A549 (cell line): Measurements from ENCODE around the gene CALML3. TPM values are rescaled to one million over a fixed set of nuclear protein-coding genes. Genes with fewer than 3 reads are reported as not detected.

Experiments used
- ATAC-seq, 2 experiments: fragments of 200-7000 bp in 1 of 2; fragments of >200 bp in 1 of 2; cut with Nextera tagmentation in 1 of 2; cut with Tn5 transposase in 1 of 2; 3 replicates each; pipeline versions ENCODE4 v1.8.0 to v1.9.1; 2018 to 2020; ENCODE audit warnings: mild to moderate bottlenecking in 1 of 2, moderate library complexity in 1 of 2
- CTCF ChIA-PET: fragments of 300-600 bp; sonication (Branson Sonifier 250); formaldehyde crosslinking; extraction: SDS; loops from one replicate; lab custom pipeline; 2021; ENCODE audit warnings: antibody characterized with exemption, inconsistent platforms; lab: Yijun Ruan, JAX
- POLR2A ChIA-PET: fragments of 350-600 bp; formaldehyde crosslinking; extraction: SDS; loops from one replicate; lab custom pipeline; 2021; ENCODE audit warnings: antibody characterized with exemption, inconsistent platforms; lab: Yijun Ruan, JAX
- DNase-seq, 2 experiments: peaks; one replicate each; pipeline versions ENCODE4 v3.0.0 to v3.0.0-alpha.2; 2011 to 2016; ENCODE audit warnings: low read depth in 1 of 2, low spot score in 1 of 2
- FAIRE-seq: peaks from 2 replicates; lab custom pipeline; 2011; peaks lifted over from hg19 to GRCh38; lab: Jason Lieb, UNC
- H3K27ac ChIP-seq, 2 experiments: fragments of >200 bp; sonication (Bioruptor Twin); formaldehyde crosslinking; 3 replicates each; pipeline ENCODE4 v1.5.1; 2016 to 2017
- H3K4me1 ChIP-seq: fragments of >200 bp; sonication (Bioruptor Twin); formaldehyde crosslinking; 3 replicates; pipeline ENCODE4 v1.6.1; 2016
- H3K4me2 ChIP-seq: fragments of >200 bp; sonication (Bioruptor Twin); formaldehyde crosslinking; 3 replicates; pipeline ENCODE4 v1.6.1; 2016
- H3K4me3 ChIP-seq: fragments of >200 bp; sonication (Bioruptor Twin); formaldehyde crosslinking; 3 replicates; pipeline ENCODE4 v1.5.1; 2016
- H3K9me3 ChIP-seq: fragments of >200 bp; sonication (Bioruptor Twin); formaldehyde crosslinking; 3 replicates; pipeline ENCODE4 v1.6.1; 2016
- ATOH8 ChIP-seq: fragments of 250-450 bp; sonication (Bioruptor Pico); IDR thresholded peaks from 2 replicates; pipeline ENCODE4 v1.5.0; 2020; ENCODE audit warnings: low read depth, mild to moderate bottlenecking, moderate library complexity
- CBX2 ChIP-seq: fragments of 200-600 bp; sonication (generic); IDR thresholded peaks from 2 replicates; pipeline ENCODE4 v1.6.1; 2016; ENCODE audit warnings: low read depth, mild to moderate bottlenecking, borderline replicate concordance
- EHF ChIP-seq: fragments of 250-450 bp; sonication (Bioruptor Pico); IDR thresholded peaks from 2 replicates; pipeline ENCODE4 v1.5.0; 2020; ENCODE audit warnings: mild to moderate bottlenecking
- ESRRA ChIP-seq: fragments of 150-350 bp; IDR thresholded peaks from 2 replicates; pipeline ENCODE4 v1.6.1; 2014; ENCODE audit warnings: mild to moderate bottlenecking, low read length, borderline replicate concordance
- FOSL2 ChIP-seq, 2 experiments: fragments of 450-650 bp in 1 of 2; fragments of >200 bp in 1 of 2; sonication (Bioruptor Twin) in 1 of 2; formaldehyde crosslinking; IDR thresholded peaks; 2 replicates each; pipeline versions ENCODE4 v1.5.0 to v1.6.1; 2016 to 2020; ENCODE audit warnings: mild to moderate bottlenecking in 1 of 2, moderate library complexity in 1 of 2
- FOXS1 ChIP-seq: fragments of 250-450 bp; sonication (Bioruptor Pico); IDR thresholded peaks from 2 replicates; pipeline ENCODE4 v1.5.0; 2020; ENCODE audit warnings: mild to moderate bottlenecking, moderate library complexity
- HES2 ChIP-seq: fragments of >200 bp; sonication (Bioruptor Twin); formaldehyde crosslinking; IDR thresholded peaks from 2 replicates; pipeline ENCODE4 v1.6.1; 2016
- HMGXB4 ChIP-seq: fragments of 250-450 bp; sonication (Bioruptor Pico); IDR thresholded peaks from 2 replicates; pipeline ENCODE4 v1.5.0; 2021; ENCODE audit warnings: mild to moderate bottlenecking, moderate library complexity, borderline replicate concordance
- HOXA7 ChIP-seq: fragments of 250-450 bp; sonication (Bioruptor Pico); IDR thresholded peaks from 2 replicates; pipeline ENCODE4 v1.5.0; 2020; ENCODE audit warnings: mild to moderate bottlenecking, moderate library complexity
- HOXB5 ChIP-seq: fragments of 250-450 bp; sonication (Bioruptor Pico); IDR thresholded peaks from 2 replicates; pipeline ENCODE4 v1.5.0; 2020; ENCODE audit warnings: mild to moderate bottlenecking, moderate library complexity
- KDM1A ChIP-seq: fragments of 200-600 bp; sonication (generic); IDR thresholded peaks from 2 replicates; pipeline ENCODE4 v1.6.1; 2016; ENCODE audit warnings: low read depth, mild to moderate bottlenecking
- MYC ChIP-seq: IDR thresholded peaks from 2 replicates; pipeline ENCODE4 v1.6.1; 2012; ENCODE audit warnings: mild to moderate bottlenecking, inconsistent platforms, low read length, improper control_type of control experiment, borderline replicate concordance
- NPAS2 ChIP-seq: fragments of 250-450 bp; sonication (Bioruptor Pico); IDR thresholded peaks from 2 replicates; pipeline ENCODE4 v1.8.0; 2022; ENCODE audit warnings: mild to moderate bottlenecking, moderate library complexity, borderline replicate concordance
- RFX5 ChIP-seq: fragments of 450-650 bp; IDR thresholded peaks from 2 replicates; pipeline ENCODE4 v1.7.1; 2014; ENCODE audit warnings: antibody characterized with exemption, mild to moderate bottlenecking, moderate library complexity
- RNF2 ChIP-seq: fragments of 200-600 bp; sonication (generic); IDR thresholded peaks from 2 replicates; pipeline ENCODE4 v1.6.1; 2016; ENCODE audit warnings: low read depth, mild to moderate bottlenecking, antibody characterized with exemption, moderate library complexity, borderline replicate concordance
- SMC3 ChIP-seq: fragments of >200 bp; sonication (Bioruptor Twin); formaldehyde crosslinking; IDR thresholded peaks from 3 replicates; pipeline ENCODE4 v1.6.1; 2018; ENCODE audit warnings: inconsistent platforms
- TFCP2L1 ChIP-seq: fragments of 250-450 bp; sonication (Bioruptor Pico); IDR thresholded peaks from 2 replicates; pipeline ENCODE4 v1.5.0; 2021; ENCODE audit warnings: mild to moderate bottlenecking
- WGBS: methylation state at CpG from one replicate; pipeline ENCODE4 v1.1.6; 2017; ENCODE audit errors: missing lambda C conversion rate; 5-methylcytosine and 5-hydroxymethylcytosine counted together
- polyA plus RNA-seq, 4 experiments: library from polyadenylated mRNA; depleted of rRNA in 3 of 4; stranded (reverse); fragments of >200 nt; fragmentation: RNase III in 1 of 4; extraction: RNeasy Plus Mini Kit Qiagen cat#74134 plus additional on column Dnase treatment in 1 of 4; gene quantifications; 2 replicates in 3 of 4; 3 replicates in 1 of 4; pipeline ENCODE4 v1.2.3, GENCODE V29; 2011 to 2017
- TF ChIP-seq, protein P1 (sequence below): IDR thresholded peaks from 2 replicates; pipeline ENCODE4 v1.6.1; 2012
- TF ChIP-seq, protein P2 (sequence below): fragments of >200 bp; sonication (Bioruptor Twin); formaldehyde crosslinking; IDR thresholded peaks from 3 replicates; pipeline ENCODE4 v1.6.1; 2016

The CALML3 gene
- polyA plus RNA-seq, 2 of the 4 experiments (the other 2 are of a cell fraction): not detected

DNA sequence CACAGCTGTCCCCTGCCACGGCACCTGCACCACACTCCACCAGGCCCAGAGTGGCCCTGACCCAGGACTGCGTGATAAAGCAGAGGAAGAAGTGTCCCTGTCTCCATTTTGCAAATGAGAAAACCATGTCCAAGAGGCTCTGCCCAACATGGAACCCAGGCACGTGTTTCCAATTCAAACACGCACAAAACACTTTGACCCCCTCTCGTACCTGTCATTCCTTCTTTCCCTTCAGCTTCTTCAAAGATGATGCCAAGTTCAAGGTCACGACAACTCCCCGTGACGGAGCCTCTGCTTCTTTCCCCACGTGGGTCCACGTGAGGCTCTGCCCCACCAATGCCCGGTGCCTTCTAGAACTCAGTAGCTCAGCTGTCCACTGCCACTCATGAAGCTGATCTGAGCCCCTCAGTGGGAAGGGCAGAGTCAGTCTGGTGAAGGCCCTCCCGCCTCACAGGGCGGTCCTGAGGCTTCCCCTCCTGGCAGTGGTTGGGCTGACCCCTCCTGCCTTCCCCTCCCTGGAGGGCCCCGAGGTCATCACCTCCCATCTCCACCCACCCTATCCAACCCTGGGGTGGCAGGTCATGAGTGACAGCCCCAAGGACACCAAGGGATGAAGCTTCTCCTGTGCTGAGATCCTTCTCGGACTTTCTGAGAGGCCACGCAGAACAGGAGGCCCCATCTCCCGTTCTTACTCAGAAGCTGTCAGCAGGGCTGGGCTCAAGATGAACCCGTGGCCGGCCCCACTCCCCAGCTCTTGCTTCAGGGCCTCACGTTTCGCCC is 44.4 kb upstream of the CALML3 start:
- Histone ChIP-seq H3K4me3 (no peak overlapping the region), H3K4me2 (no peak overlapping the region), H3K9me3 (no peaks in the 10 kb centered on the region), H3K27ac (no peak overlapping the region), H3K4me1 (no peaks in the 10 kb centered on the region)
- FAIRE-seq (no peak), DNase-seq (no peak), ATAC-seq (no peak)
- WGBS: 81% methylated on average over 21 of the region's 21 CpGs
- CTCF ChIA-PET: interaction anchor here (0.8 kb wide), 1 partner anchor 30 kb away, joined by 4 read pairs; no protein-coding TSS in a partner anchor
- TF ChIP-seq NPAS2 (CRISPR knock-in tag) (no peak), KDM1A (no peak), RNF2 (no peak)
- POLR2A ChIA-PET: no interaction called here

DNA sequence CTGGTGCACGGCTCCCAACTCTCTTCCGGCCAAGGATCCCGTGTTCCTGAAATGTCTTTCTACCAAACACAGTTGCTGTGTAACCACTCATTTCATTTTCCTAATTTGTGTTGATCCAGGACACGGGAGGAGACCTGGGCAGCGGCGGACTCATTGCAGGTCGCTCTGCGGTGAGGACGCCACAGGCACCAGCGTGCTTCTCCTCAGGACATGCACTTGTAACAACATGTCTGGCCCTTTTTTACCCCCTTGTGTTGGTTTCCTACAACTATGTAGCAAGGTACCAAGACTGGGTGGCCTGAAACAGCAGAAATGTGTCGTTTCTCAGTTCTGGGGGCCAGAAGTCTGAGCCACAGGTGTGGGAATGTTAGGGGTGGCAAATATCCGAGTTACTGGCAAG is 43.6 kb upstream of the CALML3 start:
- Histone ChIP-seq H3K4me1 (no peaks in the 10 kb centered on the region), H3K4me3 (no peak overlapping the region), H3K4me2 (no peak overlapping the region), H3K9me3 (no peaks in the 10 kb centered on the region), H3K27ac (no peak overlapping the region)
- DNase-seq (no peak), ATAC-seq (no peak), FAIRE-seq (no peak)
- ChIA-PET POLR2A (no interaction called here), CTCF (no interaction called here)
- 90% methylated on average over 12 of the region's 12 CpGs for WGBS
- TF ChIP-seq HMGXB4 (CRISPR knock-in tag) (no peak), ESRRA (no peak), HOXA7 (no peak), MYC (no peak), RNF2 (no peak), HOXB5 (no peak), FOSL2 (IDR thresholded peaks at IDR 0.05) (no peak), FOSL2 (CRISPR knock-in tag; IDR thresholded peaks at IDR 0.05) (no peak), SMC3 (no peak), ATOH8 (no peak), TFCP2L1 (no peak), FOXS1 (CRISPR knock-in tag) (no peak), HES2 (no peak), CBX2 (no peak), RFX5 (no peak), EHF (CRISPR knock-in tag) (no peak)
- TF ChIP-seq, protein P1, sequence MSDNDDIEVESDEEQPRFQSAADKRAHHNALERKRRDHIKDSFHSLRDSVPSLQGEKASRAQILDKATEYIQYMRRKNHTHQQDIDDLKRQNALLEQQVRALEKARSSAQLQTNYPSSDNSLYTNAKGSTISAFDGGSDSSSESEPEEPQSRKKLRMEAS: no peak
- TF ChIP-seq, protein P2, sequence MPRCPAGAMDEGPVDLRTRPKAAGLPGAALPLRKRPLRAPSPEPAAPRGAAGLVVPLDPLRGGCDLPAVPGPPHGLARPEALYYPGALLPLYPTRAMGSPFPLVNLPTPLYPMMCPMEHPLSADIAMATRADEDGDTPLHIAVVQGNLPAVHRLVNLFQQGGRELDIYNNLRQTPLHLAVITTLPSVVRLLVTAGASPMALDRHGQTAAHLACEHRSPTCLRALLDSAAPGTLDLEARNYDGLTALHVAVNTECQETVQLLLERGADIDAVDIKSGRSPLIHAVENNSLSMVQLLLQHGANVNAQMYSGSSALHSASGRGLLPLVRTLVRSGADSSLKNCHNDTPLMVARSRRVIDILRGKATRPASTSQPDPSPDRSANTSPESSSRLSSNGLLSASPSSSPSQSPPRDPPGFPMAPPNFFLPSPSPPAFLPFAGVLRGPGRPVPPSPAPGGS: no peak
